Measurements from ENCODE around the gene ZBTB45.
"Not testable (repeated sequence)": the region's sequence is repeated elsewhere in the genome, so short reads cannot be mapped to it uniquely, and the experiment has no call there.

ZBTB45 gene

DNA sequence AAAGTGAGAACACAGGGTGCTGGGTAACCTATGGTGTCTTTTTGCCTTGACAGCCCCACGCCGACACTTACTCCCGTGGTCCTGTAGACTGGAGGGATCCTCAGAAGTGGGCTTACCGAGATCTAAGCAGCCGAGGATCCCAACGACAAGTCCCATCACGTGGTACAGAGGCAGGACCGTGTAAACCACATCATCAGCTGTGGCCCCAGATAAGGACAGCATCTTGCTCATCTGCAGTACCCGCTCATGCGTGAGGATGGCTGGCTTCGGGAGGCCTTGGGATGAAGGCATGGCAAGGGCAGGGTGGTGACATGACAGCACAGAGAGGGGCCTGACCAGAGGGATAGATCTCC, 9.9 kb downstream of the ZBTB45 start:
- DNase-seq, result no peak

- DNase-seq, result not testable (repeated sequence)
These were observed 11.9 kb downstream of the ZBTB45 start for GRCh38 chr19:58507602-58508223.

DNA sequence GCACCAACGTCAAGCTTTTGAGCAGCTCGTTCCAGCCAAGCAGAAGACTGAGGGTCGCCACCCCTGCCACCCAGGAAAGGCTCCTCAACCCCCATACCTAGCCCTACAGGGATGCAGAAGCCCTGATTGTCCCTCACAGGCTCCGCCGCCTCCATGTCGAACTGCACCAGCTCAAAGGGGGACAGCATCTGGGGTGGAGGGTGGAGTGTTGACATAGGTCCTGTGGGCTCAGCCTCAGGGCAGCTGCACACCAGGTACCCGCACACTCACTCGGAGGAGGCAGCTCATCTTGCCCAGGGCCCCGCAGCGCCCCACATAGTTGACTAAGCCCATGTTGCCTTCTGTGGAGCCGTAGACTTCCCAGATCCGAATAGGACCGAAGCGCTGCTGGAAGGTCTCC, 19.4 kb downstream of the ZBTB45 start:
- no peak for DNase-seq

GRCh38 chr19:58499021-58499927, 20.3 kb downstream of the ZBTB45 start:
- DNase-seq, result peak; percentile 100

GRCh38 chr19:58498316-58499020, 21.1 kb downstream of the ZBTB45 start:
- no peak for DNase-seq

DNA sequence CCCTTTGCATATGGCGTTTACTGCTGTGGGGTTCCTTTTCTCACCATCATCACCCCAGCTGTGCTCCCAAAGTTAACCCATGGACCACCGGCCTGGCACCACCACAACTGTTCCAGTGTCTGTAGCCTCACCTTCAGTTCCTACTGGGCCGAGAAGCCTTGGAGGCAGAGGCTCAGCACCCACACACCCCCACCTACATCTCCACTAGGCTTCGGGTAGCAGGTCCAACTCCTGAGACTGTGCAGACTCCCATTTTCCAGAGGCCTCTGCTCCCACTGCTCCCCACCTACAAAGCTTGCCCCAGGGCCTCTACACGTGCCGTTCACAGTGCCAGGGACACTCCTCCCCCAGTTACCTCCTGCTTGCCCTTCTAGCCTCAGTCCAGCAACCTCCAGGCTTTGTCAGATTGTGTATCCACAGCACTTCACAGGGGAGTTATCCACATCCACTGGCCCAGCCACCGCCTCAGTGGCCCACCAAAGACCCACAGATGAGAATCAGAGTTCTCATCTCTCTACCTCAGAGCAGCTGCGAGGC, 21.9 kb downstream of the ZBTB45 start:
- no peak for DNase-seq

DNA sequence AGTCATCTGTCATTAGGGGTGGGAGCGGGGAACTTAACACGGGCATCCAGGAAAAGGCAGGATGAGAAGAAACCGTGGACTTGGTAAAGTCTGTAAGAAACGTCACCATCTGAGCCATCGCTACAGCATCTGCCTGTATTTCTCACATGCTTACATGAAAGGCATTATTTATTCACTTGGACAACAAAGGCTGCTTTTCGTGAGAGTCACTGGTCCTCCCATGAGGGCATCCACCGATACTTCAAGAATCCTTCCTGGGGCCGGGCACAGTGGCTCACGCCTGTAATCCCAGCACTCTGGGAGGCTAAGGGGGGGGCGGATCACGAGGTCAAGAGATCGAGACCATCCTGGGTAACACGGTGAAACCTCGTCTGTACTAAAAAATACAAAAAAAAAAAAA, 27.3 kb downstream of the ZBTB45 start:
- DNase-seq, result no peak

- no peak for DNase-seq
These were observed 28.2 kb downstream of the ZBTB45 start for GRCh38 chr19:58491393-58491792.

DNA sequence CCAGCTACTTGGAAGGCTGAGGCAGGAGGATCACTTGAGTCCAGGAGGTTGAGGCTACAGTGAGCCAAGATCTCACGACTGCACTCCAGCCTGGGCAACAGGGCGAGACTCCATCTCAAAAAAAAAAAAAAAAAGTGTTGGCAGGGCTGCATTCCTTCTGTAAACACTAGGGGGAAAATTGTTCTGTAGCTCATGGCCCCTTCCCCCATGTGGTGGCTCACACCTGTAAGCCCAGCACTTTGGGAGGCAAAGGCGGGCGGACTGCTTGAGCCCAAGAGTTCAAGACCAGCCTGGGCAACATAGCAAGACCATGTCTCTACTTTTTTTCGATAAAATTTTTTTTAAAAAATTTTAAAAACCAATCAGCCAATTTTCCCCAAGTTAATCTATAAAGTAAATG, 35.3 kb downstream of the ZBTB45 start:
- DNase-seq, result not testable (repeated sequence)

- DNase-seq, result no peak
These were observed 35.8 kb downstream of the ZBTB45 start for GRCh38 chr19:58483776-58484175.

GRCh38 chr19:58482372-58482771, 37.2 kb downstream of the ZBTB45 start:
- DNase-seq, result no peak

DNA sequence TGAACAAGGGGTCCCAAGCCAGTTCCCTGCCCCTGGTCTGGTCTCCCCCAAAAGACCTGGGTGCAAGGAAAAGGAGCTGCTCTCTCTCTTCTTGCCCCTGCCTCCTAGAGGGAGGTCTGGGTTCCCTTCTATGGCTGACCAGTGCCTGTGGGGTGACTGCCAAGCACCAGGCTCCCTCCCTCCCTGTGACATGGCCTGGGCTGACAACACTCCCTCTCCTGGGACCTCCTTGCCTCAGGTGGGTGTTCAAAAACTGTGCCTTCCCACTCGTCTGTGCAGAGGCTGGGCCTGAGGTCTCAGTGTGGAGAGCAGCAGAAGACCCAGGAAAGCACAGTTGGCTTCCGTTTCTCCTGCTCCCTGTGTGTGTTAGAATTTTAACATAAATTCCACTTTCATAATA, 38.8 kb downstream of the ZBTB45 start:
- no peak for DNase-seq

DNA sequence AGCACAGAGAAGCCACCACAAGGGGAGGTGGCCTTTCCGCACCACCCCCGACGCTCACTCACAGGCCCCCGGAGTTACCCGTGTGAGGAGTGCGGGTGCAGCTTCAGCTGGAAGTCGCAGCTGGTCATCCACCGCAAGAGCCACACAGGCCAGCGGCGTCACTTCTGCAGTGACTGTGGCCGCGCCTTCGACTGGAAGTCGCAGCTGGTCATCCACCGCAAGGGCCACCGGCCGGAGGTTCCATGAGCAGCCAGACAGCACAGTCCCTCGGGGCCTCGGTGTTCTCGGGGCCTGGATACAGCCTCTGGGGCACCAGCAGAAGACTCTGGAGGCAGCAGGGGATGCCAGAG, 39.2 kb downstream of the ZBTB45 start:
- DNase-seq, result no peak

- no peak for DNase-seq
These were observed 39.7 kb downstream of the ZBTB45 start for GRCh38 chr19:58479736-58480480.

- no peak for DNase-seq
These were observed 40.3 kb downstream of the ZBTB45 start for GRCh38 chr19:58479303-58479702.

DNA sequence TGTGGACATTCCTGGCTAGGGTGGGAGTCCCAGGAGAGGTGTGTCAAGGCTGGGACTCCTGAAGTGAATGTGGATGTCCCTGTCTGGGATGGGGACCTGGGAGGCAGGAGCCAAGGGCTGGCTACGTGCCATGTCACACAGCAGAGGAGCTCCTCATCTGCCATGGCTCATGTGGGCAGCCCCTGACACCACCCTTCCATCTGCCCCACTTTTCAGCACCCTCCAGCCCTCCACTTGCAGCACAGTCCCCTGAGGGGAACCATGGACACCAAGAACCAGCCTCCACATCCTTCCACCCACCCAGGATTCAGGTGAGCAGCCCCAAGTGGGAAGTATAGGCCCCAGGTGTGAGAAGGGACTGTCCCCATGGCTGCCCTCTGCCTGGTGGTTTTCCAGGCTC, 41.7 kb downstream of the ZBTB45 start:
- no peak for DNase-seq

DNA sequence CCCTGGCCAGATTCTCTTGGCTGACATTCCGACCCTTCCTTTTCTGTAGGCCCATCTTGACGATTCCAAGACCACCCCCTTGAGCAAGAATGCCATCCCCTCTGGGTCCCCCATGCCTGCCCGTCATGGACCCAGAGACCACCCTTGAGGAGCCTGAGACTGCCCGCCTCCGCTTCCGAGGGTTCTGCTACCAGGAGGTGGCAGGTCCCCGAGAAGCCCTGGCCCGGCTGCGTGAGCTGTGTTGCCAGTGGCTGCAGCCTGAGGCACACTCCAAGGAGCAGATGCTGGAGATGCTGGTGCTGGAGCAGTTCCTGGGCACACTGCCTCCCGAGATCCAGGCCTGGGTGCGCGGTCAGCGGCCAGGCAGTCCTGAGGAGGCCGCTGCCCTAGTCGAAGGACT, 42.5 kb downstream of the ZBTB45 start:
- DNase-seq, result no peak

GRCh38 chr19:58476498-58477015, 43.1 kb downstream of the ZBTB45 start:
- DNase-seq, result no peak

DNA sequence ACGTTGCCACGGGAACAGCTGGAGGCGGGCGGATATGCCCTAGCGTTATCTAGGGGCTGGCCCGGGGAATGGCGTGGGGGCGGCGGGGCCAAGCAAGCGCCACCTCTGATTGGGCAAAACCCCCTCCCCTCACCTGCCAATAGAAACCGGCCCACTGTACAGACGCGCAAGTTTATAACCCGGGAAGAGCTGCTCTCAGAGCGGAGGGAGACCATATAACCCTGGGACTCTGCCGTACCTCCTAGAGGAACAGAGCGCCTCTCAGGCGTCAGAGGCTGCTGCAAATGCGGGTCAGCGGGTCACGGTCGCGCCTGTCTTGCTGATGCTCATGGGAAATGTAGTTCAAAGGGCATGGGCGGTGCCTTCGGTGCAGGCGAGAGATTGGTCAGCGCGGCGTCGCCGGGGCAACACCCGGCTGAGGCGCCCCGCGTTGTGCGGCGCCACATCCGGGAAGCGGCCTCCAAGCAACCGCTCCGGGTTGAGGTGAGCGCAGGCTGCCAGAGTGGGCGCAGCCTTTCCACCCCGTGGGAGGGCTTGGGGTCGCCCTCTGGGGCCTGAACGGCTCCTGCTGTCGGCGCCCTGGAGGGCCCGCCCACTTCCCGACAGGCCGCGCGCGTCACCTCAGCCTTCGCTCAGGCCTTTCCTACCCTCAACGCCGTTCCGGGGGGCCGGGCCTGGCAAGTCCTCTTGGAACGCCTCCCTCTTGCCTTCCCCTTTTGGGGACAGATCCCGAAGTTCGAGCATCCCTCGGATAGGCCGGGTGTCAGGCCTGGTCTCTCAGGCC, 43.7 kb downstream of the ZBTB45 start, which contains the start of gene ZNF446:
Gene ZNF446, plus strand, starts transcription at position 639 of the 784 bp plus-strand sequence. CDS start 867 bp downstream, outside the sequence.
- peak; percentile 97 for DNase-seq

DNA sequence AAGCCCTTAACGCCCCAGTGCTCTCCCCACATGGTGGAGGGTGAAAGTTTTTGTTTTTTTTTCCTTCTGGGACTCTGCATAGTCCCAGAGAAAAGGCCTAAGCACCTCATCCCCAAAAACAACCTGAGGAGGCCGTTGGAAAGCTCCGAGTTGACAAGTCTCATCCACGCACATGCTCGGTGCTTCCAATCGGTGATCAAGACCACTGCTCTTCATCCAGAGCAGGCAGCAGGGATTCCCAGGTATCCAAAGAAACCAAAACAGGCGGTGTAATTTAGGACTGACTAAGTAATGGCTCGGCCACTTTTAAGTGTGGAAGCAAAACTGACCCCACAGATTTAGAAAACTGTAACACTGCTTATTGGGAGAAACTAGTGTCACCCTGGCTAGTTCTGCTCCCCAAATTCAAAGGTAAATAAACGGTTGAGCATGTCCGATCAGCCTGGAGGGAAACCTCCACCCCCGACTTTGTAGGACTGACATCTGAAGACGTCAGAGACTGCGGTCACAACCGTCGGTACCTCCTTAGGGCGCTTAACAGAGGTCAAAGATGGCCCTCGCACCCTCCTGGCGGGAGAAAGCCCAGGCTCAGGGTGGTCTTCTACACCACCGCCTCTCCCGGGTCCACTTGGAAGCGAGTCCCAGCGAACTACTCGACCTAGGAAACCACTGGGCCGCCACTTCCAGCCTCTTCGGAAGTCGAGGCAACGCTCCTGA, 44.5 kb downstream of the ZBTB45 start:
- DNase-seq, result no peak

Data from activated CD4-positive, alpha-beta T cell treated with anti-CD3 and anti-CD28 coated beads, Interleukin-2, Interleukin-6, amounts not matched to agents 100 ng/mL and 50 ng/mL, durations not matched to agents 16 hours and 8 hours (primary cell).